Measurements from ENCODE around the gene IL17D.
"Not testable (repeated sequence)": the region's sequence is repeated elsewhere in the genome, so short reads cannot be mapped to it uniquely, and the experiment has no call there.

DNA sequence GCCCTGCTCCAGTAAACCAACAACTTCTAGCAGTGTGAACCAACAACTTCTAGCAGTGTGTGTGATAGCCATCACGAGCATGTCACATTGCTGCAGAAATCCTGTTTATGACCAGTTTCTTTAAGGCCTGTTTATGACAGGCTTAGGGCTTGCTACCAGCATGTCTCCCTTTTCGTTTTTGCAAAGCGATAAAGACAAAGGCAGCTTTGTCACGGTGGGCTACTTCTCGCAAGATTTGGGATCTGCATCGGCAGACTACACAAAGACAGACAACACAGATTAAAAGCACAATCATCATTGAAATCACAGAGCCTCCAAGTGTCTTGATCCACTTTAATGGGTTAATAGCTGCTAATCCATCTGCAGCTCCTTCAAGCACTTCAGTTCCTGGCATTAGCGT, 24.9 kb upstream of the IL17D start:
- not testable (repeated sequence) for TF ChIP-seq GABPA (IDR thresholded peaks at IDR 0.05 in 1 of 2, conservative IDR thresholded peaks at IDR 0.05 in 1 of 2); REST (IDR thresholded peaks at IDR 0.05)
- TF ChIP-seq, protein P1, sequence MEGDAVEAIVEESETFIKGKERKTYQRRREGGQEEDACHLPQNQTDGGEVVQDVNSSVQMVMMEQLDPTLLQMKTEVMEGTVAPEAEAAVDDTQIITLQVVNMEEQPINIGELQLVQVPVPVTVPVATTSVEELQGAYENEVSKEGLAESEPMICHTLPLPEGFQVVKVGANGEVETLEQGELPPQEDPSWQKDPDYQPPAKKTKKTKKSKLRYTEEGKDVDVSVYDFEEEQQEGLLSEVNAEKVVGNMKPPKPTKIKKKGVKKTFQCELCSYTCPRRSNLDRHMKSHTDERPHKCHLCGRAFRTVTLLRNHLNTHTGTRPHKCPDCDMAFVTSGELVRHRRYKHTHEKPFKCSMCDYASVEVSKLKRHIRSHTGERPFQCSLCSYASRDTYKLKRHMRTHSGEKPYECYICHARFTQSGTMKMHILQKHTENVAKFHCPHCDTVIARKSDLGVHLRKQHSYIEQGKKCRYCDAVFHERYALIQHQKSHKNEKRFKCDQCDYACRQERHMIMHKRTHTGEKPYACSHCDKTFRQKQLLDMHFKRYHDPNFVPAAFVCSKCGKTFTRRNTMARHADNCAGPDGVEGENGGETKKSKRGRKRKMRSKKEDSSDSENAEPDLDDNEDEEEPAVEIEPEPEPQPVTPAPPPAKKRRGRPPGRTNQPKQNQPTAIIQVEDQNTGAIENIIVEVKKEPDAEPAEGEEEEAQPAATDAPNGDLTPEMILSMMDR (IDR thresholded peaks at IDR 0.05; ENCODE audit: low read depth, low read length, missing input control), result not testable (repeated sequence)

All from liver (tissue), 3 donors.